H1 (cell line): Measurements from ENCODE around the gene SH2D1B. TPM values are rescaled to one million over a fixed set of nuclear protein-coding genes. Genes with fewer than 3 reads are reported as not detected.

Source experiments
- CTCF ChIA-PET: fragments of 300-600 bp; sonication (Branson Sonifier 250); formaldehyde crosslinking; loops from one replicate; lab custom pipeline; 2021; ENCODE audit not compliant: partially characterized antibody; lab: Charles Lee
- POLR2A ChIA-PET: fragments of 300-600 bp; sonication (Branson Sonifier 250); formaldehyde crosslinking; loops from one replicate; lab custom pipeline; 2021; ENCODE audit warnings: inconsistent platforms; ENCODE audit not compliant: partially characterized antibody; lab: Charles Lee
- DNase-seq, 2 experiments: peaks; one replicate each; pipeline versions ENCODE4 v3.0.0 to v3.0.0-alpha.2; 2010 to 2022; ENCODE audit warnings: low spot score in 2 of 2, low read depth in 1 of 2, mixed read lengths in 1 of 2
- FAIRE-seq: peaks from 2 replicates; lab custom pipeline; 2011; peaks lifted over from hg19 to GRCh38; lab: Jason Lieb, UNC
- H2AFZ ChIP-seq: 2 replicates; pipeline ENCODE4 v1.8.1; 2012; ENCODE audit warnings: low read length, inconsistent platforms
- H2AK5ac ChIP-seq: 2 replicates; pipeline ENCODE4 v1.6.1; 2013; ENCODE audit warnings: low read depth, low read length
- H2BK120ac ChIP-seq: replicated peaks from 2 replicates; pipeline ENCODE3; 2013; ENCODE audit warnings: low read depth, low read length, inconsistent platforms
- H2BK12ac ChIP-seq: 2 replicates; pipeline ENCODE4 v1.6.1; 2013; ENCODE audit warnings: low read depth, low read length
- H2BK15ac ChIP-seq: 2 replicates; pipeline ENCODE4 v1.6.1; 2013; ENCODE audit warnings: low read length
- H2BK20ac ChIP-seq: 2 replicates; pipeline ENCODE4 v1.6.1; 2013; ENCODE audit warnings: low read length
- H2BK5ac ChIP-seq: 2 replicates; pipeline ENCODE4 v1.6.1; 2013; ENCODE audit warnings: low read depth, low read length
- H3K14ac ChIP-seq: 2 replicates; pipeline ENCODE4 v1.6.1; 2013; ENCODE audit warnings: inconsistent platforms; ENCODE audit not compliant: insufficient read length
- H3K18ac ChIP-seq: 2 replicates; pipeline ENCODE4 v1.6.1; 2013; ENCODE audit warnings: low read length; ENCODE audit errors: extremely low read depth
- H3K23ac ChIP-seq: 2 replicates; pipeline ENCODE4 v1.6.1; 2013; ENCODE audit warnings: inconsistent platforms; ENCODE audit not compliant: insufficient read length
- H3K23me2 ChIP-seq: 2 replicates; pipeline ENCODE4 v1.6.1; 2013; ENCODE audit warnings: low read depth, low read length
- H3K27ac ChIP-seq: 2 replicates; pipeline ENCODE4 v1.6.1; 2011; ENCODE audit warnings: low read depth, low read length, inconsistent platforms
- H3K27me3 ChIP-seq, 4 experiments: replicated peaks in 1 of 4; 1 replicate in 1 of 4; 2 replicates in 3 of 4; pipeline versions ENCODE4 v1.6.1 to v1.8.1; 2011 to 2013; ENCODE audit warnings: low read length in 3 of 4, mild to moderate bottlenecking in 3 of 4, inconsistent platforms in 2 of 4, mixed read lengths in 2 of 4, moderate library complexity in 1 of 4; ENCODE audit not compliant: control insufficient read depth in 3 of 4, insufficient read depth in 3 of 4; ENCODE audit errors: extremely low read depth in 1 of 4
- H3K36me3 ChIP-seq, 4 experiments: 2 replicates each; pipeline versions ENCODE4 v1.6.1 to v1.8.1; 2011 to 2013; ENCODE audit warnings: mild to moderate bottlenecking in 4 of 4, low read length in 3 of 4, moderate library complexity in 2 of 4, control low read depth in 1 of 4, inconsistent platforms in 1 of 4; ENCODE audit not compliant: insufficient read depth in 4 of 4, control insufficient read depth in 2 of 4
- H3K4ac ChIP-seq: replicated peaks from 2 replicates; pipeline ENCODE3; 2013; ENCODE audit warnings: low read length, low read depth, mixed read lengths, inconsistent platforms; ENCODE audit not compliant: insufficient read length
- H3K4me1 ChIP-seq, 4 experiments: replicated peaks in 1 of 4; 1 replicate in 1 of 4; 2 replicates in 3 of 4; pipeline versions ENCODE4 v1.6.1 to v1.8.1; 2011 to 2013; ENCODE audit warnings: low read length in 3 of 4, inconsistent platforms in 2 of 4, mixed read lengths in 1 of 4; ENCODE audit not compliant: insufficient read depth in 4 of 4, control insufficient read depth in 3 of 4
- H3K4me2 ChIP-seq, 2 experiments: 2 replicates each; pipeline versions ENCODE4 v1.6.1 to v1.8.1; 2011 to 2013; ENCODE audit warnings: low read depth in 2 of 2, low read length in 2 of 2, control low read depth in 1 of 2, inconsistent platforms in 1 of 2, mild to moderate bottlenecking in 1 of 2; ENCODE audit not compliant: insufficient read depth in 1 of 2
- H3K4me3 ChIP-seq, 4 experiments: fragments of 200-600, 300-600 bp in 1 of 4; sonication (generic), shearing (Covaris generic), sonication (Bioruptor Twin) in 1 of 4; 2 replicates each; pipeline versions ENCODE4 v1.5.1 to v1.8.1; 2011 to 2016; ENCODE audit warnings: low read length in 4 of 4, low read depth in 3 of 4, control low read depth in 2 of 4, inconsistent platforms in 2 of 4, mild to moderate bottlenecking in 2 of 4, mixed read lengths in 1 of 4, moderate library complexity in 1 of 4; ENCODE audit not compliant: insufficient read depth in 2 of 4; ENCODE audit errors: extremely low read depth in 1 of 4
- H3K56ac ChIP-seq: replicated peaks from 2 replicates; pipeline ENCODE3; 2013; ENCODE audit warnings: low read depth, mild to moderate bottlenecking, mixed read lengths, low read length, inconsistent platforms; ENCODE audit not compliant: insufficient read length
- H3K79me1 ChIP-seq: 2 replicates; pipeline ENCODE4 v1.6.1; 2013; ENCODE audit warnings: low read depth, low read length, control low read depth
- H3K79me2 ChIP-seq, 2 experiments: 2 replicates each; pipeline versions ENCODE4 v1.6.1 to v1.8.1; 2012 to 2013; ENCODE audit warnings: low read length in 2 of 2, mild to moderate bottlenecking in 2 of 2, inconsistent platforms in 1 of 2; ENCODE audit not compliant: insufficient read depth in 2 of 2, control insufficient read depth in 1 of 2
- H3K9ac ChIP-seq, 4 experiments: replicated peaks in 1 of 4; 1 replicate in 1 of 4; 2 replicates in 3 of 4; pipeline versions ENCODE4 v1.6.1 to v1.8.1; 2011 to 2013; ENCODE audit warnings: low read depth in 3 of 4, low read length in 3 of 4, control low read depth in 2 of 4, mild to moderate bottlenecking in 2 of 4, moderate library complexity in 2 of 4, inconsistent platforms in 1 of 4; ENCODE audit errors: extremely low read depth in 1 of 4
- H3K9me3 ChIP-seq, 2 experiments: 2 replicates each; pipeline versions ENCODE4 v1.6.1 to v1.8.1; 2012 to 2013; ENCODE audit warnings: mild to moderate bottlenecking in 2 of 2, moderate library complexity in 2 of 2, control low read depth in 1 of 2, inconsistent platforms in 1 of 2, low read depth in 1 of 2, low read length in 1 of 2, mixed read lengths in 1 of 2; ENCODE audit not compliant: insufficient read depth in 2 of 2
- H4K20me1 ChIP-seq, 2 experiments: replicated peaks in 1 of 2; 2 replicates each; pipeline versions ENCODE3 to v1.8.1; 2011 to 2013; ENCODE audit warnings: inconsistent platforms in 2 of 2, low read length in 2 of 2, mild to moderate bottlenecking in 1 of 2; ENCODE audit not compliant: insufficient read depth in 2 of 2, control insufficient read depth in 1 of 2
- H4K5ac ChIP-seq: 2 replicates; pipeline ENCODE4 v1.6.1; 2013; ENCODE audit warnings: low read length, low read depth, mixed read lengths, inconsistent platforms; ENCODE audit not compliant: insufficient read length
- H4K8ac ChIP-seq: 2 replicates; pipeline ENCODE4 v1.8.0; 2013; ENCODE audit warnings: mild to moderate bottlenecking, moderate library complexity, low read length, inconsistent platforms; ENCODE audit not compliant: insufficient read depth; ENCODE audit errors: extremely low read depth
- H4K91ac ChIP-seq: replicated peaks from 2 replicates; pipeline ENCODE3; 2013; ENCODE audit warnings: low read length, mixed read lengths, inconsistent platforms; ENCODE audit not compliant: insufficient read length
- MAFK ChIP-seq: IDR thresholded peaks from 2 replicates; pipeline ENCODE4 v1.6.1; 2012; ENCODE audit warnings: low read depth, mild to moderate bottlenecking, improper control_type of control experiment, low read length
- NANOG ChIP-seq: IDR thresholded peaks from 2 replicates; pipeline ENCODE4 v1.6.1; 2011; ENCODE audit warnings: low read length, low read depth, mild to moderate bottlenecking, inconsistent platforms; ENCODE audit not compliant: insufficient read depth, poor library complexity, severe bottlenecking
- WGBS, 2 experiments: shearing (Covaris generic) in 1 of 2; methylation state at CpG; one replicate each; pipeline versions ENCODE4 v1.1.6 to v1.1.7; 2013 to 2015; ENCODE audit warnings: low lambda C conversion rate in 2 of 2, mixed read lengths in 2 of 2, inconsistent platforms in 1 of 2, low coverage in 1 of 2, missing lambda C conversion rate in 1 of 2; ENCODE audit not compliant: insufficient replicate concordance in 2 of 2, insufficient coverage in 1 of 2, insufficient read length in 1 of 2; ENCODE audit errors: extremely low coverage in 1 of 2, missing lambda C conversion rate in 1 of 2; 5-methylcytosine and 5-hydroxymethylcytosine counted together
- polyA plus RNA-seq, 7 experiments: library from polyadenylated mRNA; depleted of rRNA in 3 of 7; stranded (reverse) in 5 of 7; unstranded in 2 of 7; fragments of >200 nt in 5 of 7; fragments of 200-250 nt in 2 of 7; gene quantifications; 1 replicate in 5 of 7; 2 replicates in 1 of 7; 4 replicates in 1 of 7; pipeline versions ENCODE4 v1.2.1 to v1.2.3, GENCODE V29; 2011 to 2013; ENCODE audit warnings: missing spikeins in 2 of 7, mixed read lengths in 2 of 7
- total RNA-seq: library from RNA; stranded (reverse); fragmentation: NEBNext Ultra II Directional; extraction: Animal tissue kit (Norgen Biotek cat#: 25700); gene quantifications from 2 replicates; pipeline ENCODE4 v1.2.1, GENCODE V29; 2021

The SH2D1B gene
- total and polyA plus RNA-seq, 2 of the 8 experiments (the other 6 are each of a cell fraction or from before 2014, with no cell fraction given), result not detected

- Histone ChIP-seq H2BK15ac (no peak overlapping the region), H2AFZ (no peak overlapping the region), H3K4ac (no peak overlapping the region), H3K14ac (no peak overlapping the region), H2BK12ac (no peak overlapping the region), H4K5ac (no peak overlapping the region), H2BK20ac (no peak overlapping the region), H3K27me3 (no peaks in the 10 kb centered on the region), H2BK5ac (no peak overlapping the region), H3K23me2 (no peaks in the 10 kb centered on the region), H3K56ac (no peak overlapping the region), H4K91ac (no peak overlapping the region), H3K79me1 (no peaks in the 10 kb centered on the region), H4K8ac (no peak overlapping the region), H3K9me3 (no peaks in the 10 kb centered on the region), H2AK5ac (no peak overlapping the region), H3K9ac (no peak overlapping the region), H3K4me2 (no peak overlapping the region), H3K4me3 (no peak overlapping the region), H4K20me1 (peaks cover 0 to 2% of the 10 kb centered on the region in 2 experiments), H3K79me2 (no peaks in the 10 kb centered on the region), H3K4me1 (no peaks in the 10 kb centered on the region), H3K36me3 (peaks cover 0 to 6% (median 1%) of the 10 kb centered on the region in 4 experiments; a peak in 1 of 8 replicates), H2BK120ac (no peak overlapping the region), H3K18ac (no peak overlapping the region), H3K23ac (no peak overlapping the region), H3K27ac (no peak overlapping the region)
- POLR2A ChIA-PET, result no interaction called here
- 87% methylated on average over 3 of the region's 3 CpGs; no CpG with 5 or more reads in 1 of the 2 experiments for WGBS, 2 experiments
- CTCF ChIA-PET, result interaction anchor here (1.2 to 1.8 kb wide), 4 partner anchors 13 to 28 kb away, joined by 3 to 5 read pairs (median 4); no protein-coding TSS in a partner anchor
- no peak for FAIRE-seq
- no peak for DNase-seq
- TF ChIP-seq NANOG (no peak), MAFK (no peak)
Measured at GRCh38 chr1:162363823-162364222, 48.1 kb downstream of the SH2D1B start.
